ENCODE results near the gene NKTR.

DNA sequence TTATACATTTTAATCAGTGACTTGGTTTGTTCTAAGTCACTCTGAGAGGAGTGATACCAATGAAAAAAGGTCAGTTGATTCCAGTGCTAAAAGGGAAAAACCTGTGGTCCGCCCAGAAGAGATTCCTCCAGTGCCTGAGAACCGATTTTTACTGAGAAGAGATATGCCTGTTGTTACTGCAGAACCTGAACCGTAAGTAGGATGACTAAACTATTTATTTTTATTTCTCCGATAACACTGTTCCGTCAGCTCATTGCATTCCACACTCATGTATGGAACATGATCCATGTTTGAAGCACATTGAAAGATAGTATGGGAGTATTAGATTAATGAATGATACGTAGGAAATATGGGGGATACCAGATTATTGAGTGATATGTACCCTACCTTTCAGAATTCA is 33.1 kb downstream of the NKTR start:
- TF ChIP-seq, protein P1, sequence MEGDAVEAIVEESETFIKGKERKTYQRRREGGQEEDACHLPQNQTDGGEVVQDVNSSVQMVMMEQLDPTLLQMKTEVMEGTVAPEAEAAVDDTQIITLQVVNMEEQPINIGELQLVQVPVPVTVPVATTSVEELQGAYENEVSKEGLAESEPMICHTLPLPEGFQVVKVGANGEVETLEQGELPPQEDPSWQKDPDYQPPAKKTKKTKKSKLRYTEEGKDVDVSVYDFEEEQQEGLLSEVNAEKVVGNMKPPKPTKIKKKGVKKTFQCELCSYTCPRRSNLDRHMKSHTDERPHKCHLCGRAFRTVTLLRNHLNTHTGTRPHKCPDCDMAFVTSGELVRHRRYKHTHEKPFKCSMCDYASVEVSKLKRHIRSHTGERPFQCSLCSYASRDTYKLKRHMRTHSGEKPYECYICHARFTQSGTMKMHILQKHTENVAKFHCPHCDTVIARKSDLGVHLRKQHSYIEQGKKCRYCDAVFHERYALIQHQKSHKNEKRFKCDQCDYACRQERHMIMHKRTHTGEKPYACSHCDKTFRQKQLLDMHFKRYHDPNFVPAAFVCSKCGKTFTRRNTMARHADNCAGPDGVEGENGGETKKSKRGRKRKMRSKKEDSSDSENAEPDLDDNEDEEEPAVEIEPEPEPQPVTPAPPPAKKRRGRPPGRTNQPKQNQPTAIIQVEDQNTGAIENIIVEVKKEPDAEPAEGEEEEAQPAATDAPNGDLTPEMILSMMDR (IDR thresholded peaks at IDR 0.05; ENCODE audit: low read length), result no peak
- no peak for TF ChIP-seq EZH2 (optimal IDR thresholded peaks at IDR 0.05; ENCODE audit: low read depth, low read length)
